Measurements from ENCODE around the gene PCBP3.

DNA sequence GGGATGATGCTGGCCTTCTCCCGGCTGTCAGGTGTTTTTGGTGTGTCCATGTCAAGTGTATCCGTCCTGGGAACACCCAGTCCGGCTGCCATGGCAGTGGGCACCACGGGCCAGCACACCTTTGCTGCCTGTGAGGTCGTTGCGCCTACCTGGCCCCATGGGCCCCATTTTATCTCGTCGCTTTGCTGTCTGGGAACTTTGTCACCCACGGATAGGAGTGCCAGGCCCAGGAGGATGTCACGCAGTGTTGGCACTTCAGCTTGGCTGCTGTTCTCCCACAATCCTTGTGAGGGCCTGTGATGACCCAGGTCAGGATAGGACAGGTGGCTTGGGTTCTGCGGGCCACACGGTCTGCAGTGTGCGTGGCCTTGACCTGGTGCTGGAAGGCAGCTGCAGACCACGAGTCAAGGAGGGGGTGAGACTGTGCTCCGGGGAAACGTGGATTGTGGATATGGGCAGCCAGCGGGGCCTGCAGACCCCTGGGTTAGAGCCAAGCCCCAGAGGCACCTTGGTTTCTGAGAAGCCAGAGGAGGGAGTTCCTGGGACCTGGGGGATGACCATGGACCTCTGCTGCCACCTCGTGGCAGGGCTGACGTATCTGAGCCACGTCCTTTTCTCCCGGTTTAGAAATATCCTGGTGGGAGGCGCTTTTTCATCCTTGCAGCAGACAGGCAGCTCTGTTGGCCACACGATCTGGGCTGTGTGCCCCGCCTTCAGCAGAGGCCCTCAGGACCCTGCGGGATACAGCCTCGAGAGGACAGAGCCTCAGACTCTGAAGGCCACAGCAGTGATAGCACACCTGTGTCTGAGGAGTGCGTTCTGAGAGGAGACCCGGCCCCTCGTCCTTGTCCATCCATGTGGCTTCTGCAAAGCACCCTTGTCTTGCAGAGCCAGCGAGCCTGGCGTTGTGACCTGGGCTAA is 176.9 kb downstream of the PCBP3 start:
- TF ChIP-seq, protein P1, sequence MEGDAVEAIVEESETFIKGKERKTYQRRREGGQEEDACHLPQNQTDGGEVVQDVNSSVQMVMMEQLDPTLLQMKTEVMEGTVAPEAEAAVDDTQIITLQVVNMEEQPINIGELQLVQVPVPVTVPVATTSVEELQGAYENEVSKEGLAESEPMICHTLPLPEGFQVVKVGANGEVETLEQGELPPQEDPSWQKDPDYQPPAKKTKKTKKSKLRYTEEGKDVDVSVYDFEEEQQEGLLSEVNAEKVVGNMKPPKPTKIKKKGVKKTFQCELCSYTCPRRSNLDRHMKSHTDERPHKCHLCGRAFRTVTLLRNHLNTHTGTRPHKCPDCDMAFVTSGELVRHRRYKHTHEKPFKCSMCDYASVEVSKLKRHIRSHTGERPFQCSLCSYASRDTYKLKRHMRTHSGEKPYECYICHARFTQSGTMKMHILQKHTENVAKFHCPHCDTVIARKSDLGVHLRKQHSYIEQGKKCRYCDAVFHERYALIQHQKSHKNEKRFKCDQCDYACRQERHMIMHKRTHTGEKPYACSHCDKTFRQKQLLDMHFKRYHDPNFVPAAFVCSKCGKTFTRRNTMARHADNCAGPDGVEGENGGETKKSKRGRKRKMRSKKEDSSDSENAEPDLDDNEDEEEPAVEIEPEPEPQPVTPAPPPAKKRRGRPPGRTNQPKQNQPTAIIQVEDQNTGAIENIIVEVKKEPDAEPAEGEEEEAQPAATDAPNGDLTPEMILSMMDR (conservative IDR thresholded peaks at IDR 0.05): peak; percentile 86
- no peak for TF ChIP-seq ZFX (IDR thresholded peaks at IDR 0.05)

Measured in C4-2B (cell line).